HCT116 (cell line): ENCODE results near the gene MAML3. TPM values are rescaled to one million over a fixed set of nuclear protein-coding genes. Genes with fewer than 3 reads are reported as not detected.
A peak's percentile ranks its signal among the peaks of the same experiment; 100 is the strongest.

Source experiments
- ATAC-seq: fragments of 200-7000 bp; cut with Tn5 transposase; 2 replicates; pipeline ENCODE4 v1.9.1; 2020; ENCODE audit warnings: mild to moderate bottlenecking, moderate library complexity
- BruUV-seq: library from RNA; stranded (reverse); fragments of 400-500 nt; replicated peaks from 2 replicates; lab custom pipeline; 2021; lab: Mats Ljungman, UMichigan
- CTCF ChIA-PET: fragments of 300-600 bp; sonication (Branson Sonifier 250); formaldehyde crosslinking; loops from one replicate; lab custom pipeline; 2021; ENCODE audit warnings: antibody characterized with exemption; lab: Charles Lee
- POLR2A ChIA-PET: fragments of 300-600, 350-600 bp; sonication (Branson Sonifier 250); formaldehyde crosslinking; loops from one replicate; lab custom pipeline; 2021; ENCODE audit warnings: antibody characterized with exemption; lab: Charles Lee
- RAD21 ChIA-PET, 2 experiments: fragments of 300-600 bp; sonication (Branson Sonifier 250); formaldehyde crosslinking; loops; one replicate each; lab custom pipeline; 2023; ENCODE audit warnings: low total read pairs in 2 of 2; ENCODE audit not compliant: uncharacterized antibody in 2 of 2, unreplicated experiment in 2 of 2, low non-redundant PET in 1 of 2; lab: Charles Lee
- DNase-seq: peaks from one replicate; pipeline ENCODE4 v3.0.0-alpha.2; 2010; ENCODE audit warnings: low read depth, low spot score
- H2AFZ ChIP-seq: fragments of 200-600 bp; shearing (Covaris generic), sonication (generic); 2 replicates; pipeline ENCODE4 v1.6.1; 2017; ENCODE audit warnings: low read depth, mixed run types, mixed read lengths, antibody characterized with exemption, low read length; ENCODE audit not compliant: poor library complexity, severe bottlenecking
- H3K27ac ChIP-seq: 2 replicates; pipeline ENCODE4 v1.5.1; 2012; ENCODE audit warnings: low read depth, low read length
- H3K27me3 ChIP-seq: fragments of 200-600 bp; sonication (generic); 2 replicates; pipeline ENCODE4 v1.6.1; 2016; ENCODE audit warnings: mixed run types, low read length, mixed read lengths; ENCODE audit not compliant: insufficient read depth
- H3K36me3 ChIP-seq, 2 experiments: fragments of 200-500 bp in 1 of 2; fragments of 200-600 bp in 1 of 2; sonication (Bioruptor generic) in 1 of 2; sonication (generic) in 1 of 2; 2 replicates each; pipeline versions ENCODE4 v1.5.1 to v1.6.1; 2014 to 2016; ENCODE audit warnings: low read length in 2 of 2, inconsistent platforms in 1 of 2, mixed read lengths in 1 of 2, mixed run types in 1 of 2; ENCODE audit not compliant: insufficient read depth in 2 of 2, control insufficient read depth in 1 of 2
- H3K4me1 ChIP-seq, 2 experiments: fragments of 200-600 bp in 1 of 2; sonication (generic) in 1 of 2; 2 replicates each; pipeline versions ENCODE4 v1.5.1 to v1.6.1; 2012 to 2017; ENCODE audit warnings: low read length in 2 of 2, inconsistent platforms in 1 of 2, mild to moderate bottlenecking in 1 of 2, mixed read lengths in 1 of 2, mixed run types in 1 of 2, moderate library complexity in 1 of 2; ENCODE audit not compliant: insufficient read depth in 2 of 2, control insufficient read depth in 1 of 2
- H3K4me2 ChIP-seq: fragments of 200-600 bp; sonication (generic); 2 replicates; pipeline ENCODE4 v1.6.1; 2017; ENCODE audit warnings: mixed run types, low read length, mixed read lengths
- H3K4me3 ChIP-seq, 2 experiments: fragments of 200-600 bp in 1 of 2; sonication (generic) in 1 of 2; replicated peaks in 1 of 2; 2 replicates each; pipeline ENCODE4 v1.5.1; 2011 to 2016; ENCODE audit warnings: low read length in 2 of 2, control low read depth in 1 of 2, low read depth in 1 of 2, mild to moderate bottlenecking in 1 of 2, mixed read lengths in 1 of 2, mixed run types in 1 of 2
- H3K79me2 ChIP-seq: fragments of 200-600 bp; sonication (generic); 2 replicates; pipeline ENCODE4 v1.6.1; 2017; ENCODE audit warnings: mild to moderate bottlenecking, mixed run types, low read length, moderate library complexity, mixed read lengths; ENCODE audit not compliant: insufficient read depth
- H3K9ac ChIP-seq: fragments of 200-600 bp; sonication (generic); 2 replicates; pipeline ENCODE4 v1.6.1; 2016; ENCODE audit warnings: low read length, mixed read lengths
- H3K9me2 ChIP-seq: fragments of 200-600 bp; sonication (generic), shearing (Covaris generic); 2 replicates; pipeline ENCODE4 v1.6.1; 2017; ENCODE audit warnings: mixed run types, mild to moderate bottlenecking, moderate library complexity; ENCODE audit not compliant: insufficient read depth
- H3K9me3 ChIP-seq, 2 experiments: fragments of 200-500 bp in 1 of 2; fragments of 200-600 bp in 1 of 2; sonication (Bioruptor generic) in 1 of 2; sonication (generic) in 1 of 2; 2 replicates each; pipeline ENCODE4 v1.6.1; 2014 to 2017; ENCODE audit warnings: low read length in 2 of 2, mixed read lengths in 2 of 2, inconsistent platforms in 1 of 2, low read depth in 1 of 2, mild to moderate bottlenecking in 1 of 2, mixed run types in 1 of 2, moderate library complexity in 1 of 2; ENCODE audit not compliant: control insufficient read depth in 1 of 2, insufficient read depth in 1 of 2
- H4K20me1 ChIP-seq: fragments of 200-600 bp; sonication (generic), shearing (Covaris generic); 2 replicates; pipeline ENCODE4 v1.6.1; 2017; ENCODE audit warnings: mixed run types, mild to moderate bottlenecking, moderate library complexity; ENCODE audit not compliant: insufficient read depth
- ATF3 ChIP-seq: IDR thresholded peaks from 2 replicates; pipeline ENCODE4 v1.6.1; 2012
- CBX3 ChIP-seq: IDR thresholded peaks from 2 replicates; pipeline ENCODE4 v1.6.1; 2012; ENCODE audit warnings: low read depth
- CEBPB ChIP-seq: IDR thresholded peaks from 2 replicates; pipeline ENCODE4 v1.6.1; 2012; ENCODE audit warnings: low read depth
- EGR1 ChIP-seq: IDR thresholded peaks from 2 replicates; pipeline ENCODE4 v1.6.1; 2012; ENCODE audit warnings: low read depth
- FOSL1 ChIP-seq: IDR thresholded peaks from 2 replicates; pipeline ENCODE4 v1.6.1; 2012; ENCODE audit warnings: low read depth
- POLR2A ChIP-seq: IDR thresholded peaks from 2 replicates; pipeline ENCODE4 v1.7.0; 2011; ENCODE audit warnings: borderline replicate concordance; ENCODE audit not compliant: insufficient read depth, insufficient read length; ENCODE audit errors: extremely low read depth
- RAD21 ChIP-seq: IDR thresholded peaks from 2 replicates; pipeline ENCODE4 v1.6.1; 2012; ENCODE audit warnings: low read depth, mild to moderate bottlenecking
- REST ChIP-seq: IDR thresholded peaks from 2 replicates; pipeline ENCODE4 v1.6.1; 2012; ENCODE audit warnings: low read depth
- SIN3A ChIP-seq: IDR thresholded peaks from 2 replicates; pipeline ENCODE4 v1.6.1; 2012; ENCODE audit warnings: low read depth
- SP1 ChIP-seq: IDR thresholded peaks from 2 replicates; pipeline ENCODE4 v1.6.1; 2012; ENCODE audit warnings: low read depth
- SRF ChIP-seq: IDR thresholded peaks from 2 replicates; pipeline ENCODE4 v1.6.1; 2012; ENCODE audit warnings: low read depth
- TCF7L2 ChIP-seq: IDR thresholded peaks from 2 replicates; pipeline ENCODE4 v1.7.0; 2011; ENCODE audit warnings: borderline replicate concordance, inconsistent platforms; ENCODE audit not compliant: insufficient read depth, insufficient read length; ENCODE audit errors: extremely low read depth
- ZFX ChIP-seq: fragments of 450-650 bp; IDR thresholded peaks from 2 replicates; pipeline ENCODE4 v1.6.1; 2017
- ZNF274 ChIP-seq: fragments of 200-500 bp; sonication (Bioruptor generic); IDR thresholded peaks from 2 replicates; pipeline ENCODE4 v1.6.1; 2014; ENCODE audit warnings: mild to moderate bottlenecking, low read depth, low read length, inconsistent platforms
- intact Hi-C: fragments of 100-400 bp; cut with micrococcal nuclease; formaldehyde crosslinking; loops from 2 replicates; pipeline ENCODE4 v1.10.0; 2022
- total RNA-seq: library from RNA; stranded (reverse); gene quantifications from one replicate; pipeline ENCODE4 v1.2.1, GENCODE V29; 2021; ENCODE audit not compliant: unreplicated experiment
- TF ChIP-seq, protein P1 (sequence below): IDR thresholded peaks from 2 replicates; pipeline ENCODE4 v1.6.1; 2012
- TF ChIP-seq, protein P2 (sequence below): IDR thresholded peaks from 2 replicates; pipeline ENCODE4 v1.6.1; 2011; ENCODE audit warnings: mild to moderate bottlenecking, low read length, moderate library complexity; ENCODE audit not compliant: insufficient replicate concordance; ENCODE audit errors: extremely low read depth

The MAML3 gene
- total RNA-seq, 1 experiment from 2014 or later = 3.1 TPM

DNA sequence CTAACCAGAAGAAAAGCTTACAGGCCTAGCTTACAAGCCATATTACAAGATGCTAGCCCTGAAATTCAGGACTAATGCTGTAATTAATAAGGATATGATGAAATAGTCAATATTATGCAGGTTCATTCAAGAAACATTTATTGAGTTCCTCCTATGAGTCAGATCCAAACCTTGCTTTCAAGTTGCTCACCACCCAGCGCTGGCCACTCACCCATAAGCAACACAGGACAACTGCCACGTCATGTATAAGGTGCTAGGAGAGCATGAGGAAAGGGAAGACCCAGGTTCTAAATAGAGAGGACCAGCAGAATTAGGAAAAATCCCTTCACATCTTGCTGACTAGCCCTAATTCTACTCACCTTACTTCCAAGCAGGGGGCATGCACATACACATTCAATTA, 23.3 kb downstream of the MAML3 start (continued):
- TF ChIP-seq REST (no peak), TCF7L2 (peak; percentile 77), SRF (peak; percentile 58; the same call in 1 of the 2 replicates)
- TF ChIP-seq, protein P1, sequence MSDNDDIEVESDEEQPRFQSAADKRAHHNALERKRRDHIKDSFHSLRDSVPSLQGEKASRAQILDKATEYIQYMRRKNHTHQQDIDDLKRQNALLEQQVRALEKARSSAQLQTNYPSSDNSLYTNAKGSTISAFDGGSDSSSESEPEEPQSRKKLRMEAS = peak; percentile 87

- Histone ChIP-seq H4K20me1 (no peaks in the 10 kb centered on the region), H3K27ac (no peak overlapping the region), H2AFZ (no peak overlapping the region), H3K9me3 (no peaks in the 10 kb centered on the region), H3K4me1 (peaks cover 3 to 18% of the 10 kb centered on the region in 2 experiments; a peak in 2 of 4 replicates), H3K27me3 (no peaks in the 10 kb centered on the region), H3K79me2 (no peaks in the 10 kb centered on the region), H3K9me2 (no peaks in the 10 kb centered on the region), H3K9ac (no peak overlapping the region), H3K4me2 (no peak overlapping the region), H3K36me3 (no peaks in the 10 kb centered on the region), H3K4me3 (no peak overlapping the region)
- BruUV-seq = no TSS peak
- ChIA-PET POLR2A (no interaction called here), RAD21 (no interaction called here), CTCF (no interaction called here)
- intact Hi-C loops = no loop called here
- TF ChIP-seq CEBPB (no peak), ATF3 (no peak), RAD21 (no peak), ZNF274 (no peak), SP1 (no peak), ZFX (no peak), SIN3A (no peak), SRF (no peak), CBX3 (no peak), FOSL1 (no peak), REST (no peak), EGR1 (no peak), POLR2A (no peak)
- TF ChIP-seq, protein P1 = no peak
- TF ChIP-seq, protein P2, sequence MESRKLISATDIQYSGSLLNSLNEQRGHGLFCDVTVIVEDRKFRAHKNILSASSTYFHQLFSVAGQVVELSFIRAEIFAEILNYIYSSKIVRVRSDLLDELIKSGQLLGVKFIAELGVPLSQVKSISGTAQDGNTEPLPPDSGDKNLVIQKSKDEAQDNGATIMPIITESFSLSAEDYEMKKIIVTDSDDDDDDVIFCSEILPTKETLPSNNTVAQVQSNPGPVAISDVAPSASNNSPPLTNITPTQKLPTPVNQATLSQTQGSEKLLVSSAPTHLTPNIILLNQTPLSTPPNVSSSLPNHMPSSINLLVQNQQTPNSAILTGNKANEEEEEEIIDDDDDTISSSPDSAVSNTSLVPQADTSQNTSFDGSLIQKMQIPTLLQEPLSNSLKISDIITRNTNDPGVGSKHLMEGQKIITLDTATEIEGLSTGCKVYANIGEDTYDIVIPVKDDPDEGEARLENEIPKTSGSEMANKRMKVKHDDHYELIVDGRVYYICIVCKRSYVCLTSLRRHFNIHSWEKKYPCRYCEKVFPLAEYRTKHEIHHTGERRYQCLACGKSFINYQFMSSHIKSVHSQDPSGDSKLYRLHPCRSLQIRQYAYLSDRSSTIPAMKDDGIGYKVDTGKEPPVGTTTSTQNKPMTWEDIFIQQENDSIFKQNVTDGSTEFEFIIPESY = no peak
- ATAC-seq (no peak), DNase-seq (no peak)
Measured at GRCh38 chr4:140127422-140127821, 26.6 kb downstream of the MAML3 start.
